ENCODE results near the gene ISL2.

ISL2 gene

GRCh38 chr15:76377217-76377616, 40.6 kb downstream of the ISL2 start:
- no peak for DNase-seq (ENCODE audit: low spot score)

- no peak for DNase-seq (ENCODE audit: low spot score)
These were observed 41.2 kb downstream of the ISL2 start for GRCh38 chr15:76377751-76378150.

GRCh38 chr15:76378691-76379090, 42.1 kb downstream of the ISL2 start:
- no peak for DNase-seq (ENCODE audit: low spot score)

GRCh38 chr15:76380249-76380648, 43.7 kb downstream of the ISL2 start:
- DNase-seq (ENCODE audit: low spot score), result no peak

- DNase-seq (ENCODE audit: low spot score), result no peak
These were observed 44.8 kb downstream of the ISL2 start for GRCh38 chr15:76381366-76381765.

- DNase-seq (ENCODE audit: low spot score), result no peak
These were observed 46.6 kb downstream of the ISL2 start for GRCh38 chr15:76382987-76383728.

- DNase-seq (ENCODE audit: low spot score), result no peak
These were observed 47.8 kb downstream of the ISL2 start for GRCh38 chr15:76384409-76384808.

- DNase-seq (ENCODE audit: low spot score), result no peak
These were observed 49.6 kb downstream of the ISL2 start for GRCh38 chr15:76386178-76386577.

- no peak for DNase-seq (ENCODE audit: low spot score)
These were observed 50.4 kb downstream of the ISL2 start for GRCh38 chr15:76386926-76387325.

GRCh38 chr15:76390571-76390970, 54.0 kb downstream of the ISL2 start:
- DNase-seq (ENCODE audit: low spot score), result no peak

GRCh38 chr15:76391309-76391708, 54.7 kb downstream of the ISL2 start:
- DNase-seq (ENCODE audit: low spot score), result no peak

- DNase-seq (ENCODE audit: low spot score), result no peak
These were observed 55.3 kb downstream of the ISL2 start for GRCh38 chr15:76391847-76392246.
